HG03039 (cell line): ENCODE measurements around the gene FBXO33.

Experiments used
- ATAC-seq: cut with Tn5 transposase; IDR thresholded peaks from one replicate; pipeline ENCODE4 v1.9.1; 2021; ENCODE audit warnings: mild to moderate bottlenecking, moderate library complexity; ENCODE audit not compliant: unreplicated experiment

Gene FBXO33

GRCh38 chr14:39431416-39432178, 636 bp downstream of the FBXO33 start:
- peak; percentile 15 for ATAC-seq

GRCh38 chr14:39430762-39431415, 1.3 kb downstream of the FBXO33 start:
- peak; percentile 0 for ATAC-seq

GRCh38 chr14:39428118-39428517, 4.1 kb downstream of the FBXO33 start:
- ATAC-seq, result no peak

GRCh38 chr14:39426605-39427004, 5.6 kb downstream of the FBXO33 start:
- ATAC-seq, result no peak

- ATAC-seq, result no peak
Observed at GRCh38 chr14:39425947-39426346, 6.3 kb downstream of the FBXO33 start.

- ATAC-seq, result no peak
Observed at GRCh38 chr14:39423793-39424192, 8.4 kb downstream of the FBXO33 start.

GRCh38 chr14:39422243-39422642, 10.0 kb downstream of the FBXO33 start:
- no peak for ATAC-seq

- ATAC-seq, result no peak
Observed at GRCh38 chr14:39419272-39419671, 13.0 kb downstream of the FBXO33 start.

- ATAC-seq, result no peak
Observed at GRCh38 chr14:39417014-39417413, 15.2 kb downstream of the FBXO33 start.

GRCh38 chr14:39416072-39416471, 16.2 kb downstream of the FBXO33 start:
- ATAC-seq, result no peak

GRCh38 chr14:39406560-39406959, 25.7 kb downstream of the FBXO33 start:
- ATAC-seq, result no peak

- ATAC-seq, result no peak
Observed at GRCh38 chr14:39398382-39398781, 33.9 kb downstream of the FBXO33 start.

GRCh38 chr14:39396448-39396847, 35.8 kb downstream of the FBXO33 start:
- no peak for ATAC-seq

GRCh38 chr14:39395555-39396254, 36.5 kb downstream of the FBXO33 start:
- no peak for ATAC-seq

GRCh38 chr14:39393289-39393688, 38.9 kb downstream of the FBXO33 start:
- no peak for ATAC-seq

- ATAC-seq, result no peak
Observed at GRCh38 chr14:39384177-39384576, 48.1 kb downstream of the FBXO33 start.

- no peak for ATAC-seq
Observed at GRCh38 chr14:39383741-39384140, 48.5 kb downstream of the FBXO33 start.

- no peak for ATAC-seq
Observed at GRCh38 chr14:39383026-39383660, 49.1 kb downstream of the FBXO33 start.

- no peak for ATAC-seq
Observed at GRCh38 chr14:39382463-39382862, 49.8 kb downstream of the FBXO33 start.

GRCh38 chr14:39381366-39381765, 50.9 kb downstream of the FBXO33 start:
- ATAC-seq, result no peak

GRCh38 chr14:39376667-39377403, 55.4 kb downstream of the FBXO33 start:
- ATAC-seq, result no peak
